Activated CD4-positive, CD25-positive, alpha-beta regulatory T cell treated with anti-CD3 and anti-CD28 coated beads, Interleukin-2, amount 50 U/mL, for 24 hours (primary cell): ENCODE data around the gene CCDC137.
A peak's percentile ranks its signal among the peaks of the same experiment; 100 is the strongest.
"Not testable (repeated sequence)": the region's sequence is repeated elsewhere in the genome, so short reads cannot be mapped to it uniquely, and the experiment has no call there.

Experiments used
- ATAC-seq, 2 donors: fragments of 150-1000 bp; cut with Tn5 transposase; one replicate each; pipeline ENCODE4 v1.10.0; 2021; ENCODE audit warnings: mild to moderate bottlenecking in 1 of 2, moderate library complexity in 1 of 2

CCDC137 gene, protein sequence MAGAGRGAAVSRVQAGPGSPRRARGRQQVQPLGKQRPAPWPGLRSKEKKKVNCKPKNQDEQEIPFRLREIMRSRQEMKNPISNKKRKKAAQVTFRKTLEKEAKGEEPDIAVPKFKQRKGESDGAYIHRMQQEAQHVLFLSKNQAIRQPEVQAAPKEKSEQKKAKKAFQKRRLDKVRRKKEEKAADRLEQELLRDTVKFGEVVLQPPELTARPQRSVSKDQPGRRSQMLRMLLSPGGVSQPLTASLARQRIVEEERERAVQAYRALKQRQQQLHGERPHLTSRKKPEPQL

DNA sequence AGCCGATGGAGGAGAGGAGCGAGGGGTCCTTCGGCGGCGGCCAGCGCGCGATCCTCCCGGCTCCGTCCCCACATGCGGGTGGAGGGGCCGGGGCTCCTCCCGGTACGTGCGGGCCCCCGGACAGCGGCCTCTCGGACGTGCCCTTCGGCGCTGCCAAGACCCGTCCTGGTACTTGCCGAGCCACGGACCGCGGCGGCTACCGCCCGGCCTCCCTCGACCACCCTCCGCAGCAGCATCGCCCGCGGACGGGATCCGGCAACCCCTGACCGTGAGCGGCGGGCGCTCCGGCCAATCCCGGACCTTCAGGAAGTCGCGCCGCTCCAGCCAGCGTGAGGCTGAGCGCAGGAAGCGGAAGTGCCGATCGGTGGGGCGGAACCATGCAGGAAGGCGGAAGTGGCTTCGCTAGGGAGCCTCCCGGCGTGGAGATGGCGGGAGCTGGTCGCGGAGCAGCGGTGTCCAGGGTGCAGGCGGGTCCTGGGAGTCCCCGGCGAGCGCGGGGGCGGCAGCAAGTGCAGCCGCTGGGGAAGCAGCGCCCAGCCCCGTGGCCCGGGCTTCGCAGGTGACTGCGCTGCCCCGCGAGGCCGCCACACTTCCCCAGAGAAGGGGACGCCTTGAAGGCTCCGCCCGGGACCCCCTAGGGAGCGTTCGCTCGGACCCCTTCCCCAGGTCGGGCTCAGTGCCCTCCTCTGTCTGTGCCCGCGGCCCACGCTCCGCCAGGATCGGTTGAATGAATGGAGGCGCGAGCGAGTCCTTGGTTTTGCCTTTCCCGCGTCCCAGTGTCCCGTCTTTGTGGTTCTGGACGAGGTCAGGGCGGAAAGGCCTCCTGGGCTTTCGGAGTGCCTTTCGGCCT lies at the start of gene CCDC137, which contains the start of gene OXLD1:
CCDC137 (plus strand) TSS at position 396 of the 850 bp plus-strand sequence; CDS start at position 426, 30 bp downstream.
OXLD1 (minus strand) TSS at position 264 of the 850 bp plus-strand sequence; CDS start at position 236, 28 bp downstream.
- peak; percentile 97 to 98 for ATAC-seq

DNA sequence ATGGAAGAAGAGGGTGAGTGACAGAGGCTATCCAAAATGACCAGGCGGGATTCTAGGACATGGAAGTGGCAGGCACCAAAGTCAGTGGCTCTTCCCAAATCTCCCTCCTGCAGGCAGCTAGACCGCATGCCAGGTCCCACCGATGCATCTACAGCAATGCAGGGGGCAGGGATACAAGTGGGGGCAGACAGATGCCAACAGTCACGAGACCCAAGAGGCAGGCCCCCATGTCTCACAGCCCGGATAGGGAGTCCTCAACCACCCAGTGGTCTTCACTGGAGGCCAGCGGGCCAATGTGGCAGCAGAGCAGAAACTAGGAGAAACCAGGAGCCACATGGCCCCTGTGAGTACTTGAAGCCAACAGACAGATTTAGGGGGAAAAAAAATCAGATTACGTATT lies 49.7 kb upstream of the CCDC137 start:
- no peak for ATAC-seq

DNA sequence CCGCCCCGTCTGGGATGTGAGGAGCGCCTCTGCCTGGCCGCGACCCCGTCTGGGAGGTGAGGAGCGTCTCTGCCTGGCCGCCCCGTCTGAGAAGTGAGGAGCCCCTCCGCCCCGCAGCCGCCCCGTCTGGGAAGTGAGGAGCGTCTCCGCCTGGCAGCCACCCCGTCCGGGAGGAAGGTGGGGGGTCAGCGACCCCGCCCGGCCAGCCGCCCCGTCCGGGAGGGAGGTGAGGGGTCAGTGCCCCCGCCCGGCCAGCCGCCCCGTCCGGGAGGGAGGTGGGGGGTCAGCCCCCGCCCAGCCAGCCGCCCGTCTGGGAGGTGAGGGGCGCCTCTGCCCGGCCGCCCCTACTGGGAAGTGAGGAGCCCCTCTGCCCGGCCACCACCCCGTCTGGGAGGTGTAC lies 48.2 kb upstream of the CCDC137 start:
- not testable (repeated sequence) for ATAC-seq

DNA sequence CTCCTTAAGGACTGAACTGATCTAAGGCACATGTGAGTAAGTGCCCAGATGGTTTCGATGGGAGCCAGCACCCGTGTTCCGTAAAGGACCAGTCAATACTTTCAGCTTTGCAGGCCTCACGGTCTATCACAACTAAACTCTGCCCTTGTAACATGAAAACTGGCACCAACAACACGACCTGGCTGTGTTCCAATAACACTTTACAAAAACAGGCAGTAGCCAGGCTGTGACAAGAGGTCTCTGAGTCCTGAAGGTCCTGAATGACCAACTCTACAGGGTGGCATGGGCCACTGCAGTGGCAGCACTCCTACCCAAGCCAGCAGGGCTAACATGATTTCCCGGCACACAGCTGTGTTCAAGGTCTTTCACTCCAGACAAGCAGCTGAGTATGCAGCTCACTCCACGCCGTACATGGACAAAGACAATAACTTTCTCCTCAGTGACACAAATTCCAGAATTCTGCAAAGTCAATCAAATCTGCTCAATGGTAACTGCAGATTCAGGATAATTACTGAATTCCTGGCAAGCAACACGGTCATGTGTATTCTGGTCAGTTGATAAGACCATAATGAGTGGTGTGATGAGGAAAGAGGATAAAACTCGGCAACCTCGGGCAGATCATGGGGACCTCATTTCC lies 44.9 kb upstream of the CCDC137 start:
- ATAC-seq: no peak

DNA sequence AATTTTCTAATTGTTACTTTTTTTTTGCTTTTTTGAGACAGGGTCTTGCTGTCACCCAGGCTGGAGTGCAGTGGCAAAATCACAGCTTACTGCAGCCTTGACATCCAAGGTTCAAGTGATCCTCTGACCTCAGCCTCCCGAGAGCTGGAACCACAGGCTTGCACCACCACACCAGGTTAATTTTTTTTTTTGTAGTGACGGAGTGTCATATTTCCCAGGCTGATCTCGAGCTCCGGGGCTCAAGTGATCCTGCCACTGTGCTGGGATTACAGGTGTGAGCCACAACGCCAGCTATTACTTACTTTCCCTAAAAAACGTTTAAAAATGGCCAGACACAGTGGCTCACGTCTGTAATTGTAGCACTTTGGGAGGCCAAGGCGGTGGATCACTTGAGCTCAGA lies 36.3 kb upstream of the CCDC137 start:
- no peak for ATAC-seq

DNA sequence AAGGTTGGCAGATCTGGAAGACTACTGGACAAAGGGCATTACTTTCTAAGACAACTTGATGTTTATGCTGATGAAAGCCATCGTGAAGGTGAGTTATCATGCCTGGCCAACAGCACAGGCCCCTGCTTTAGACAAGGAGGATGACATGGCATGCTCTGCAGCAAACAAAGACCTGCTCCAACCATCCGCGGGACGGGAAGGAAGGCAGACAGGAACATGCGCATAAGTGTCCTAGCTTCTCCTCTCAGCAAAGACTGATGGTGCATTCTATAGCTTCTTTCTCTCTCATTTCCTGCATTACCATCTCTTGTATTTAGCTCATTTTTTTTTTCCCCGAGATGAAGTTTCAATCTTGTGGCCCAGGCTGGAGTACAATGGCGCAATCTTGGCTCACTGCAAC lies 35.1 kb upstream of the CCDC137 start:
- no peak for ATAC-seq

DNA sequence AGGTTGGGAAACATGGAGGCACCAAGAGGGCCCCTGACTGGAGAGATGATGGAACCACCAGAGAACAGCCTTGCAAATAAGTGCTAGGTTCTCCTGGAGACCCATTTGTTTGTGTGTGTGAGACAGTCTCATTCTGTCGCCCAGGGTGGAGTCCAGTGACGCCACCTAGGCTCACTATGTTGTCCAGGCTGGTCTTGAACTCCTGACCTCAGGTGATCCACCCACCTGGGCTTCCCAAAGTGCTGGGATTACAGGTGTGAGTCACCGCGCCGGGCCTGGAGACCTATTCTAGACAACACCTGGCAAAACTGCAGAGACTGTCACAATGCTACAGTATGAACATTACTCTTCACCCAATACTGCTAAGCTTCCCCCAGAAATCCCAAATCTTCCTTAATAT lies 31.1 kb upstream of the CCDC137 start:
- ATAC-seq: no peak

DNA sequence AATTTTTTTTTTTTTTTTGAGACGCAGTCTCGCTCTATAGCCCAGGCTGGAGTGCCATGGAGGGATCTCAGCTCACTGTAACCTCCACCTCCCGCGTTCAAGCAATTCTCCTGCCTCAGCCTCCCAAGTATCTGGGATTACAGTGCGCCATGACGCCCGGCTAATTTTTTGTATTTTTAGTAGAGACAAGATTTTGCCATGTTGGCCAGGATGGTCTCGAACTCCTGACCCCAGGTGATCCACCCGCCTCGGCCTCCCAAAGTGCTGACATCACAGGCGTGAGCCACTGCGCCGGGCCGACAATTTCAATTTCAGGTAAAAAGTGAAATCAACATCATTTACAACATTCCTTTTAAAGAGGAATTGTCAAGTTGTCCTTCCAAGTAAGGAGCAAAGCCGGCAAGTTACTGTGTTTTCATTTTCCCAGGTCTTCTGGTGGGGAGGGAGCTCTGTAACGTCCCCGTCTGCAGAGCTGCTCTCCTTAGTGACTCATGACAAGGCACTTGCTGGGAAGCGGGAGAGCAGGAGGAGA lies 30.5 kb upstream of the CCDC137 start:
- peak; percentile 6 to 10 for ATAC-seq

DNA sequence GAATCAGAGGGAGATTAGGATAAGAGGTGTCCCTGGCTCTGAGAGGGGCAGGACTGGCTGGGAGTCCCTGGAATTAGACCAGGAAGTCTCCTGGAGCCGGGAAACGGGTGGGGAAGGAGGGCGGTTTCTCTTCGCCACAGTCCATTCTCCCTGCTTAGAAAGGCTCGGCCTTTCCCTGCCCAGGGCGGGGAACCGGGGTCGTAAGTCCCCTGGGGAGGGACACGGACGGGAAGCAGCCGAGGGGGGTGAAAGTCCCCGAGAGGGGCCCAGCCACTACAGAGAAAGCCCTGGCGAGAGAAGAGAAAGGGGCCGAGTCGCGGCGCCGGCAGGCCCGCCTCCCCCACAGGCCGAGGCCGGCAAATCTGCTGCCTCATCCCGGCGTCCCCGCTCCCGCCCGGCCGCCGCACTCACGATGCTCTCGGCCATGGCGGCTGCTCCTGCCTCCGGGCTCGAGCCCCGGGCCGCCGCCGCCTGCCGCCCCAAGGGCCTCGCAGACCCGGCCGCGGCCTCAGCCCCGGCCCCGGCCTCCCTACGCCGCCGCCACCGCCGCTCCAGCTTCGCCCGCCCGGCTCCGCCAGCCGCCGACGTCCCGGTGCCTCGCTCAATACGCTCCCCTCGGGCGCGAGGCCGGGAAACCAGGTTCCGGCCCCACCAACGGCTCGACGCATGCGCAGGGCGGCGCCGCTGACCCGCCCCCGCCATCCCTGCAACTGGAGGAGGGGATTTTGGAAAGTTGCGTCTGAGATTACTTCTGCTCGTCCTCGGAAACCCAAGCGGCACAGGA lies 29.8 kb upstream of the CCDC137 start, which contains the start of the genes NPLOC4 and TSPAN10:
NPLOC4 (minus strand) TSS at position 608 of the 784 bp plus-strand sequence; CDS start at position 426, 182 bp downstream.
TSPAN10 (plus strand) TSS at position 692 of the 784 bp plus-strand sequence. CDS start 5,217 bp downstream, outside the sequence.
- ATAC-seq: peak; percentile 90 to 91

DNA sequence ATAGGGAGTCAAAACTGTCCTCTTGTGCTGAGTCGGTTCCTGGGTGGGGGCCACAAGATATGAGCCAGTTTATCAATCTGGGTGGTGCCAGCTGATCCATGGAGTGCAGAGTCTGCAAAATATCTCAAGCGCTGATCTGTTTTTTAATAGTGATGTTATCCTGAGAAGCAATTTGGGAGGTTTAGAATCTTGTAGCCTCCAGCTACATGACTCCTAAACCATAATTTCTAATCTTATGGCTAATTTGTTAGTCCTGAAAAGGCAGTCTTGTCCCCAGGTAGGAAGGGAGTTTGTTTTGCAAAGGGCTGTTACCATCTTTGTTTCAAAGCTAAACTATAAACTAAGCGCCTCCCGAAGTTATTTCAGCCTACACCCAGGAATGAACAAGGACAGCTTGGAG lies 27.9 kb upstream of the CCDC137 start:
- no peak for ATAC-seq

DNA sequence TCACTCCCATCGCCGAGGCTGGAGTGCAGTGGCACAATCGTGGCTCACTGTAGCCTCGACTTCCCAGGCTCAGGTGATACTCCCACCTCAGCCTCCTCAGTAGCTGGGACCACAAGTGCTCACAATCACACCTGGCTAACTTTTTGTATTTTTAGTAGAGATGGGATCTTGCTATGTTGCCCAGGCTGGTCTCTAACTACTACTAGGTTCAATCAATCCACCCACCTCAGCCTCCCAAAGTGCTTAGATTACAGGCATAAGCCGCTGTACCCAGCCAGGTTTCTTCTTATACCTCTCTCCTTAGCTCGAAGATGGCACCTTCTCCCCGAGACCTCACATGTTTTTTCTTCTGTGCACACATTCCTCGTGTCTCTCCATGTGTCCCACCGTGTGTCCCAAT lies 26.5 kb upstream of the CCDC137 start:
- ATAC-seq: no peak

DNA sequence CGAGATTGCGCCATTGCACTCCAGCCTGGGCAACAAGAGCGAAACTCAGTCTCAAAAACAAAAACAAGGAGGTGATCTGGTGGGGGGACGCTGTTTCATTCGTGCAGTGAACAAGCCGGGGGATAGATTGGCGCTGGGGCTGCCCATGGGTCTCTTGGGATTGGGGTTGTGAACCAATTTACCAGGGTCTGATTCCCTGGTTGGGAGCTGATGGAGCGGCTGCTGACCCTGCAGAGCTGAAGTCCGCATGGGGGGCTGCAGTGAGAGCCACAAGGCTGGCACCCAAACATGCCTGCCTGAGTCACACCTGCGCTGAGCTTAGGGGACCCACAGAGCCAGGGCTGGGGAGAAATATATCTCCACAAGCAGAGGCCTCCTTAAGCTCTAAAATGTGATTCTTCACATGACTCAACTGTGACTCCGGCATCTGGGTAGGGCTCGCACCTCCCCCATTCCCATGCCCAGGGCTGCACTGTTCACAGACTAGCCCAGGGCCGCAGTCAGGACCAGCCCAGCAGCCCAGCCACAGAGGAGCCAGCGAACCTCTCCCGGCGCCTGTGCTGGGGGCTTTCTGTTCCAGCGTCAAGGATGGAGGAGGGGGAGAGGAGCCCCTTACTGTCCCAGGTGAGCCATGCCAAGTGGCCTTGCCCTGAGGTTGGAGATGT lies 24.6 kb upstream of the CCDC137 start:
- no peak for ATAC-seq

DNA sequence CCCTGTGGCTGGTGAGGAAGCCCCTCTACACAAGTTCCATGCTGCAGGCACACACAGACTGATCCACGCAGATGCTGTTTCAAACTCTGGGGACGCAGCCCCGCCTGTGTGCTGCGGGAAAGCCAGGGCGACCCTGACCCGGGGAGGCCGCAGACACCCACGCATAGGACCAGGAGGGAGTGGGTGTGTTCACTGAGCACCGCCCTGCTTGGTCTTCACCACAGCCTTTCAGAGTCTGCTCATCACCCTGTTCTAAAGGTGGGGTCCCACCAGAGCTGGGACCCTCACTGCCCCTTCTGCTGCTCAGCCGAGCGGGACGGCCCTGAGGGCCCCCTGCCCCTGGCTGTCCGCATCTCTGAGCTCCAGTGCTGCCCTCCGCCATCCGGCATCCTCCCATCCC lies 22.0 kb upstream of the CCDC137 start:
- no peak for ATAC-seq

DNA sequence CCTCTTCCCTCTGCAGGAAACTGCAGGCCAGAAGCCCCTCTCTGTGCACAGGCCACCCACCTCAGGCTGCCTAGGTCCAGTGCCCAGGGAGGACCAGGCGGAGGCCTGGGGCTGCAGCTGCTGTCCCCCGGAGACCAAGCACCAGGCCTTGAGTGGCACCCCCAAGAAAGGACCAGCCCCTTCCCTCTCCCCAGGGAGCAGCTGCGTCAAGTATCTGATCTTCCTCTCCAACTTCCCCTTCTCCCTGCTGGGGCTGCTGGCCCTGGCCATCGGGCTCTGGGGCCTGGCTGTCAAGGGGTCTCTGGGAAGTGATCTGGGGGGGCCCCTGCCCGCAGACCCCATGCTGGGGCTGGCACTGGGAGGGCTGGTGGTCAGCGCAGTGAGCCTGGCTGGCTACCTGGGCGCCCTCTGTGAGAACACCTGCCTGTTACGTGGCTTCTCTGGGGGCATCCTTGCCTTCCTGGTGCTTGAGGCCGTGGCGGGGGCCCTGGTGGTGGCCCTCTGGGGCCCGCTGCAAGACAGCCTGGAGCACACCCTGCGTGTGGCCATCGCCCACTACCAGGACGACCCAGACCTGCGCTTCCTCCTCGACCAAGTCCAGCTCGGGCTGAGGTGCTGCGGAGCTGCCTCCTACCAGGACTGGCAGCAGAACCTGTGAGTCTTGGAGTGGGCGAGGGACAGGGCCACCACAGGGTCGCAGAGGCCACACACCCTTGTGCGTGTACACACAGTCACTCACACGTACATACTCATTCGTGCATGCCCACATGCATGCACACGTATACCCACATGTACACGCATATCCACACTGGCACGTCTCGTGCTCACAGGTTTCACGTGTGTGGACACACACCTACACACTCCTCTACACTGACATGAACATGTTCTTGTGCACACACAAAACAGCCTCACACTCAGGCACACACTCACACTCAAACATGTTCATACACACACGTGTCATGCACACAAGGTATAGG lies 21.3 kb upstream of the CCDC137 start:
- no peak for ATAC-seq

DNA sequence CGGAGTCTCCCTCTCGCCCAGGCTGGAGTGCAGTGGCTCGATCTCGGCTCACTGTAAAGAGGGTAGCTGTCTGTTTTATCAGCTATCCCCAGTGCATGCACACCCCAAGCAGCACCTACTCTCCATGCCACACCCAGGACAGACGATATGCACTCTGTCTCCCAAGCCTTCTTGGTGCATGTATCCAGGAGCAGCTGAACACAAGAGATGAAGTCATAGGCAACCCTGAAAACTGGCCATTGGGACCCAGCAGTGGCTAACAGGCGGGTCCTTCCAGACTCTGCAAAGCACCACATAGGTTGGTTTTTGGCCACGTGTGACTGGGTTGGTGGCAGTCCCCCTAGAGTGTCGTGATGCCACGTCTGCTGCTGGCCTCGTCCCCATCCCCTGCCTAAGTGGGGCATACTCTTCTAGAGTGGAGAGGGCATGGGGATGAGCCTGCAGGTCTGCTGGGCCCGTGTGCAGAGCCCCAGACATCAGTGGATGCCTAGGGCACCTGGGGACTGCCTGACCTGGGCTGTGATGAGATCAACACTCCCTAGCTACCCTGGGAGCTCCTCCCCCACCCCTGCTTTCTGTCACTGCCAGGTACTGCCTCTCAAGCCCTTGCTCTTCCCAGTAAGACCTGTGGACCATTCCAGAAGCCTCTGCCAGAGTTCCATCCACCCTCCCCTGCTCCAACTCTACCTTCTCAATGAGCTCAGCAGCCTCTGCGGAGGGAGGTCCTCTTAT lies 19.5 kb upstream of the CCDC137 start:
- no peak for ATAC-seq

DNA sequence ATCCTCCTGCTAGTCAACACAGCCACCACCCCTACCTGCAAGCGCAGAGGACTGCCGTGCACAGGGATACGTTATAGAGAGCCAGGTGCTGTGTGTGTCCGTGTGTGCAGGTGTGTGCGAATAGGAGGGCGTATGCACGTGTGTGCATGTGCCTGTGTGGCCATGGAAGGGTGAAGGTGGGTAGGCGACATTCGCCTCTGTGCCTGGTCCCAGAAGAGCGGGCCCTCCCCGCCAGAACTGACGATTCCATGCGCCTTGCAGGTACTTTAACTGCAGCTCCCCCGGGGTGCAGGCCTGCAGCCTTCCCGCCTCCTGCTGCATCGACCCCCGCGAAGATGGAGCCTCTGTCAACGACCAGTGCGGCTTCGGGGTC lies 18.9 kb upstream of the CCDC137 start:
- no peak for ATAC-seq

DNA sequence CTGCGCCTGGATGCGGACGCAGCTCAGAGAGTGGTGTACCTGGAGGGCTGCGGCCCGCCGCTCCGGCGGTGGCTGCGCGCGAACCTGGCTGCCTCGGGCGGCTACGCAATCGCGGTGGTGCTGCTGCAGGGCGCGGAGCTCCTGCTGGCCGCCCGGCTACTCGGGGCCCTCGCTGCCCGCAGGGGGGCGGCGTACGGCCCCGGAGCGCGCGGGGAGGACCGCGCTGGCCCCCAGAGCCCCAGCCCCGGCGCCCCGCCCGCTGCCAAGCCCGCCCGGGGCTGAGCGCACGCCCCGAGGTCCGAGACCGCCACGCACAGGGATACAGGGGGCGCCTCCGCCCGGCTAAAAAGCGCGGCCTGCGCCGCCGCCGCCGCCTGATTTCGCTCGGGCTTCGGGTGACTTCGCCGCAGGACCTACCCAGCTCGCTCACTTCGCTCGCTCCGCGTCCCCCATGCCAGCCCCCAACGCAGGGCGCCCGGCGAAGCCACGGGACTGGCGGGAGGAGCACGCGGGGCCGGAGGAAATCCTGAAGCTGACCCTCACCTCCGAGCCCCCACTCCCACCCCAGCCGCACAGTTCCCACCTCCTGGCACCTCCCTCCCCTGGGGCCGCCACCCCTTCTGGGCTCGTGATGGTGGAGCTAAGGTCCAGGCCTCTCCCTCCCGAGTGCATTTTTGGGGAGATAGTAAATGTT lies 18.4 kb upstream of the CCDC137 start:
- ATAC-seq: no peak

DNA sequence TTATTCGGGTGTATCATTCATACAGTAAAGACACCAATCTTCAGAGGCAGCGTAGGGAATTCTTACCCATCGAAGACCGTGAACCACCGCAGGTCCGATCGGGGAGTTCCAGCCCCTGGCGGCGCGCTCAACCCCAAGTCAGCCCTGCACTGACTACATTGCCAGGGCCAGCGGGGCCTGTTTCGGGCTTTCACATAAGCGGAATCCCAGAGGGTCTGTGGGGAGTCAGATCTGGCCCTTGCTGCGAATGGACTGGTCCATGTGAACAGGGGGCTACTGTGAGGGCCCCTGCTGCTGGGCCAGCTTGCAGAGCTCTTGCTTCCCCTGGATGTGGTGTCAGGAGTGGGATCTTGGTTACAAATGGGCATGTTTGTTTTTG lies 17.8 kb upstream of the CCDC137 start:
- ATAC-seq: no peak

DNA sequence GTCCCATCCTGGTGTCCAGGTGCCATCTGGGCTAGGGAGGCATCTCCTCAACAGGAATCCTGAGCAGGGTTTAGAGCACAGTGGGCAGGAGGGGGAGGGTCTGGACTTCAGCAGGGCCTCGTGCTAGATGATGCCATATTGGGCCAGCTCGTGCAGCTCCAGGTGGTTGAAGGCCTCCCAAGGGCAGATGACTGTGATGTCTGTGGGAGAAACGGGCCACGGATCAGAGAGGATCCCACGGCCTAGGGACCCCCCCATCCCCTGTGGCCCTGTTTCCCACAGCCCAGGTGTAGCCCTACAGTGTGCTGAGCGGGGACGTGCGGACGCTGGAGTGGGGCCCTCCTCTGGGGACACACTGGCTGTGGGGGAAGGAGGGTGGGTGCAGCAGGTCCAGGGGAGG lies 15.6 kb upstream of the CCDC137 start:
- no peak for ATAC-seq
